Pancreas (tissue), 10 donors: ENCODE results near the gene HDAC11. TPM values are rescaled to one million over a fixed set of nuclear protein-coding genes. Genes with fewer than 3 reads are reported as not detected.

Experiments used
- ATAC-seq, 4 donors: fragments of 200-7000 bp; cut with Tn5 transposase; one replicate each; pipeline versions ENCODE4 v1.8.0 to v1.9.1; 2020; ENCODE audit warnings: mild to moderate bottlenecking in 4 of 4, moderate library complexity in 4 of 4
- DNase-seq, 6 donors: peaks; one replicate each; pipeline ENCODE4 v3.0.0-alpha.2; 2020
- FAIRE-seq: peaks from 2 replicates; lab custom pipeline; 2012; peaks lifted over from hg19 to GRCh38; lab: Jason Lieb, UNC
- H3K27ac ChIP-seq, 4 donors: fragments of 200-600 bp; sonication (generic); 1 replicate in 3 of 4; 2 replicates in 1 of 4; pipeline versions ENCODE4 v1.5.0 to v1.8.0; 2020
- H3K27me3 ChIP-seq, 4 donors: fragments of 200-600 bp; one replicate each; pipeline ENCODE4 v1.8.0; 2021
- H3K36me3 ChIP-seq, 3 donors: fragments of 200-600 bp; sonication (generic) in 1 of 3; one replicate each; pipeline versions ENCODE4 v1.5.0 to v1.8.0; 2020 to 2021
- H3K4me1 ChIP-seq, 3 donors: fragments of 200-600 bp; one replicate each; pipeline ENCODE4 v1.8.0; 2021
- H3K4me3 ChIP-seq, 4 donors: fragments of 200-600 bp; sonication (generic) in 2 of 4; one replicate each; pipeline versions ENCODE4 v1.5.0 to v1.8.0; 2020 to 2021
- H3K9me3 ChIP-seq, 4 donors: fragments of 200-600 bp; one replicate each; pipeline ENCODE4 v1.8.0; 2021
- WGBS, 2 donors: extraction: QIAGEN DNeasy Blood & Tissue Kit; methylation state at CpG; one replicate each; pipeline ENCODE4 v1.1.7; 2013; 5-methylcytosine and 5-hydroxymethylcytosine counted together
- intact Hi-C, 3 donors: fragments of 100-400 bp; cut with DNase I; formaldehyde crosslinking; loops; one replicate each; pipeline versions ENCODE4 v1.11.1 to v1.14.2; 2022
- polyA plus RNA-seq, 2 donors: library from polyadenylated mRNA; stranded (reverse); fragments of 200-250 nt; gene quantifications; one replicate each; pipeline ENCODE4 v1.2.3, GENCODE V29; 2013
- total RNA-seq, 6 donors: library from RNA; stranded (reverse); fragmentation: NEBNext Ultra II Directional in 4 of 6; extraction: Animal tissue kit (Norgen Biotek cat#: 25700) in 4 of 6; gene quantifications; one replicate each; pipeline versions ENCODE4 v1.2.1 to v1.2.4, GENCODE V29; 2021 to 2023
- TF ChIP-seq, protein P1 (sequence below), 4 donors: fragments of 200-600 bp; sonication (generic) in 3 of 4; IDR thresholded peaks; one replicate each; pipeline versions ENCODE4 v1.5.0 to v1.8.0; 2021; ENCODE audit warnings: antibody characterized with exemption in 4 of 4
- donor health status: healthy with polysubstance abuse.
- donor health status: DM: no; HTN: no; CAD: no; lungs with moderate emphysema.
- donor health status: DM: no; HTN: no; CAD: no.
- donor health status: control.
- donor health status: control.
- donor health status: Bipolar disorder and iron deficiency.
- donor health status: DM: yes; HTN: yes; CAD: no.
- donor health status: DM: no; HTN: no; CAD: no.
- donor health status: DM: no; HTN: no; CAD: no.
- donor health status: DM: yes; HTN: yes; CAD: no.

Gene HDAC11
- total and polyA plus RNA-seq, 8 donors, result 20.4 to 40.3 (median 26.8) TPM

DNA sequence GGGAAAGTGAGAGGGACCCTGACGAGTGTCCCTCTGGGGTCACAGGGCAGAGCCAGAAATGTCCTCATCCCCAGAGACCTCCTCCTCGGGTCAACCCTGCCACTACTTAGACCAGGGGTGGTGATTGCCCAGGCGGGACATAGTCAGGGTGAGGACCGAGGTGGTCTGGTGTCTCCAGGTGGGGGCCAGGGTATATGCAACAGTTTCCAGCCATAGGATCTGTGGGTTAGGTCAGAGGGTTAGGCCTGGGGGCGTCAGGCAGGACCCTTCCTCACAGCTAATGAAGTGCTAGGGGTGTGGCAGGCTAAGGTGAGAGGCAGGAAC, 46.5 kb downstream of the HDAC11 start:
- no peak for FAIRE-seq
- TF ChIP-seq, protein P1, sequence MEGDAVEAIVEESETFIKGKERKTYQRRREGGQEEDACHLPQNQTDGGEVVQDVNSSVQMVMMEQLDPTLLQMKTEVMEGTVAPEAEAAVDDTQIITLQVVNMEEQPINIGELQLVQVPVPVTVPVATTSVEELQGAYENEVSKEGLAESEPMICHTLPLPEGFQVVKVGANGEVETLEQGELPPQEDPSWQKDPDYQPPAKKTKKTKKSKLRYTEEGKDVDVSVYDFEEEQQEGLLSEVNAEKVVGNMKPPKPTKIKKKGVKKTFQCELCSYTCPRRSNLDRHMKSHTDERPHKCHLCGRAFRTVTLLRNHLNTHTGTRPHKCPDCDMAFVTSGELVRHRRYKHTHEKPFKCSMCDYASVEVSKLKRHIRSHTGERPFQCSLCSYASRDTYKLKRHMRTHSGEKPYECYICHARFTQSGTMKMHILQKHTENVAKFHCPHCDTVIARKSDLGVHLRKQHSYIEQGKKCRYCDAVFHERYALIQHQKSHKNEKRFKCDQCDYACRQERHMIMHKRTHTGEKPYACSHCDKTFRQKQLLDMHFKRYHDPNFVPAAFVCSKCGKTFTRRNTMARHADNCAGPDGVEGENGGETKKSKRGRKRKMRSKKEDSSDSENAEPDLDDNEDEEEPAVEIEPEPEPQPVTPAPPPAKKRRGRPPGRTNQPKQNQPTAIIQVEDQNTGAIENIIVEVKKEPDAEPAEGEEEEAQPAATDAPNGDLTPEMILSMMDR (IDR thresholded peaks at IDR 0.05), result no peak
- Histone ChIP-seq H3K9me3 (no peaks in the 10 kb centered on the region), H3K27ac (no peak overlapping the region), H3K36me3 (no peaks in the 10 kb centered on the region), H3K4me3 (no peak overlapping the region), H3K27me3 (no peaks in the 10 kb centered on the region), H3K4me1 (no peaks in the 10 kb centered on the region)
- DNase-seq, result no peak
- no peak for ATAC-seq
- WGBS, 2 donors, result 64 to 75% methylated on average over 5 of the region's 5 CpGs
- intact Hi-C loops, result no loop called here

GRCh38 chr3:13528217-13528867, 48.2 kb downstream of the HDAC11 start:
- WGBS, 2 donors, result 72 to 74% methylated on average over 11 of the region's 11 CpGs
- TF ChIP-seq, protein P1 (IDR thresholded peaks at IDR 0.05), result no peak
- H3K27ac ChIP-seq, result no peak overlapping the region
- ATAC-seq (no peak), DNase-seq (no peak), FAIRE-seq (no peak)
- no peaks in the 10 kb centered on the region for H3K4me1 ChIP-seq
- no peaks in the 10 kb centered on the region for H3K27me3 ChIP-seq
- no peaks in the 10 kb centered on the region for H3K36me3 ChIP-seq
- H3K9me3 ChIP-seq, result no peaks in the 10 kb centered on the region
- intact Hi-C loops, result no loop called here
- no peak overlapping the region for H3K4me3 ChIP-seq

GRCh38 chr3:13529196-13530112, 49.3 kb downstream of the HDAC11 start:
- FAIRE-seq (no peak), ATAC-seq (no peak), DNase-seq (no peak)
- Histone ChIP-seq H3K27me3 (no peaks in the 10 kb centered on the region), H3K4me1 (no peaks in the 10 kb centered on the region), H3K4me3 (no peak overlapping the region), H3K27ac (no peak overlapping the region), H3K9me3 (no peaks in the 10 kb centered on the region), H3K36me3 (no peaks in the 10 kb centered on the region)
- whole genome bisulfite sequencing, 2 donors, result 71 to 76% methylated on average over 5 of the region's 5 CpGs
- intact Hi-C loops, result no loop called here
- TF ChIP-seq, protein P1 (IDR thresholded peaks at IDR 0.05), result no peak

DNA sequence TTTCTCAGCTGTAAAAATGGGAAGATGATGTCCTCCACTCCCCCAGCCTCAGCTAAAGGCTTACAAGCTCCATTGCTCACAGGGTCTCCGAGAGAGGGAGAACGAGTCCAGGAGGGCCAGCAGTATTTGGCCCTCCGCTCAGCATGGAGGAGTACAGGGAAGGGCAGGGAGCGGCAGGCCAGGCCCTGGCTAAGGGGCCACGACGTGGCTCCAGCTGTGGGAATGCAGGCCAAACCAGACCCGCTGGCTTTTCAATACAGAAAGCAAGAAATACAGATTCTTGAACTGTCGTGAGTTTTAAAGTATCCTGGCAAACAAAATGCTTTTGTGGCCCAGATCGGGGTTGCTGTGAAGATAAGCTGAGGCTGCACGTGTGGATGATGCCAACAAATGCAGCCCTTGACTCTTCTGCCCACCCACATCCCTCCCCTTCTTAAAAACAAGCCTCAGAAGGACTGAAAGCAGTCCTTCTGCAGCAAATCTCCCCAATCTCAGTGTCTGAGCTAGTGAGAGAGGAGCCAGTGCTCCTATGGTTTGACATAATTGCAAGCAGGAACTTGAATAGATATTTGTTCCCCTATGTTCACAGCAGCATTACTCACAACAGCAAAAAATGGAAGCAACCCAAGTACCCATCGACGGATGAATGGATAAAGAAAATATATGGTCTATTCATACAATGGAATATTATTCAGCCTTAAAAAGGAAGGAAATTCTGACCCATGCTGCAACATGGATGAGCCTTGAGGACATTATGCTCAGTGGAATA, 50.3 kb downstream of the HDAC11 start:
- FAIRE-seq, result no peak
- no peak for DNase-seq

More for the DNA sequence above, 50.3 kb downstream of the HDAC11 start:
- H3K27ac ChIP-seq, result no peak overlapping the region
- no peak for ATAC-seq
- H3K36me3 ChIP-seq, result no peaks in the 10 kb centered on the region
- TF ChIP-seq, protein P1 (IDR thresholded peaks at IDR 0.05), result no peak
- H3K9me3 ChIP-seq, result no peaks in the 10 kb centered on the region
- intact Hi-C loops, result no loop called here
- no peak overlapping the region for H3K4me3 ChIP-seq
- WGBS, 2 donors, result 76 to 77% methylated on average over 12 of the region's 12 CpGs
- H3K27me3 ChIP-seq, result no peaks in the 10 kb centered on the region
- no peaks in the 10 kb centered on the region for H3K4me1 ChIP-seq
